NOMO-1 treated with DMSO at 0.1 percent for 48 hours (cell line): ENCODE data around the gene CCSER1.
"Not testable (repeated sequence)": the region's sequence is repeated elsewhere in the genome, so short reads cannot be mapped to it uniquely, and the experiment has no call there.

Experiments used
- DNase-seq: peaks from one replicate; lab custom pipeline; 2025; ENCODE audit not compliant: unreplicated experiment; lab: John Stamatoyannopoulos, UW

The CCSER1 gene

GRCh38 chr4:90798948-90799347, 671.8 kb downstream of the CCSER1 start:
- no peak for DNase-seq

GRCh38 chr4:90799895-90800294, 672.7 kb downstream of the CCSER1 start:
- no peak for DNase-seq

- DNase-seq = no peak
Measured at GRCh38 chr4:90815569-90815968, 688.4 kb downstream of the CCSER1 start.

- DNase-seq = no peak
Measured at GRCh38 chr4:90816754-90817153, 689.6 kb downstream of the CCSER1 start.

- no peak for DNase-seq
Measured at GRCh38 chr4:90824266-90825150, 697.3 kb downstream of the CCSER1 start.

- no peak for DNase-seq
Measured at GRCh38 chr4:90825849-90826248, 698.7 kb downstream of the CCSER1 start.

GRCh38 chr4:90833706-90834105, 706.5 kb downstream of the CCSER1 start:
- DNase-seq = no peak

- DNase-seq = no peak
Measured at GRCh38 chr4:90837241-90837640, 710.0 kb downstream of the CCSER1 start.

- DNase-seq = not testable (repeated sequence)
Measured at GRCh38 chr4:90838859-90839258, 711.7 kb downstream of the CCSER1 start.

GRCh38 chr4:90840291-90840690, 713.1 kb downstream of the CCSER1 start:
- DNase-seq = no peak

- DNase-seq = no peak
Measured at GRCh38 chr4:90840828-90841227, 713.6 kb downstream of the CCSER1 start.

GRCh38 chr4:90841676-90842075, 714.5 kb downstream of the CCSER1 start:
- DNase-seq = no peak

- DNase-seq = no peak
Measured at GRCh38 chr4:90842960-90843359, 715.8 kb downstream of the CCSER1 start.

GRCh38 chr4:90844241-90844640, 717.0 kb downstream of the CCSER1 start:
- no peak for DNase-seq

- DNase-seq = no peak
Measured at GRCh38 chr4:90845777-90846176, 718.6 kb downstream of the CCSER1 start.

GRCh38 chr4:90852237-90852636, 725.0 kb downstream of the CCSER1 start:
- no peak for DNase-seq

GRCh38 chr4:90855111-90855510, 727.9 kb downstream of the CCSER1 start:
- DNase-seq = no peak

- DNase-seq = no peak
Measured at GRCh38 chr4:90857081-90857820, 730.1 kb downstream of the CCSER1 start.

- no peak for DNase-seq
Measured at GRCh38 chr4:90875791-90876190, 748.6 kb downstream of the CCSER1 start.

- no peak for DNase-seq
Measured at GRCh38 chr4:90876296-90876695, 749.1 kb downstream of the CCSER1 start.

GRCh38 chr4:90883519-90883918, 756.3 kb downstream of the CCSER1 start:
- no peak for DNase-seq

GRCh38 chr4:90888571-90888970, 761.4 kb downstream of the CCSER1 start:
- DNase-seq = no peak
